Liver (tissue), 9 donors: ENCODE data around the gene GTPBP1. TPM values are rescaled to one million over a fixed set of nuclear protein-coding genes. Genes with fewer than 3 reads are reported as not detected.

Experiments used
- DNase-seq: peaks from one replicate; pipeline ENCODE4 v3.0.0-alpha.2; 2017; ENCODE audit warnings: low spot score
- H3K27ac ChIP-seq, 2 donors: one replicate each; pipeline ENCODE4 v1.7.0; 2013; ENCODE audit warnings: inconsistent platforms in 2 of 2, low read length in 2 of 2, control low read depth in 1 of 2, low read depth in 1 of 2, mild to moderate bottlenecking in 1 of 2
- H3K27me3 ChIP-seq, 4 donors: one replicate each; pipeline versions ENCODE4 v1.6.1 to v1.7.0; 2013; ENCODE audit warnings: low read length in 3 of 4, inconsistent platforms in 1 of 4, mild to moderate bottlenecking in 1 of 4, moderate library complexity in 1 of 4; ENCODE audit not compliant: control insufficient read depth in 4 of 4, insufficient read depth in 4 of 4
- H3K36me3 ChIP-seq, 4 donors: one replicate each; pipeline versions ENCODE4 v1.6.1 to v1.7.0; 2013; ENCODE audit warnings: low read length in 3 of 4, mild to moderate bottlenecking in 3 of 4, low read depth in 1 of 4, moderate library complexity in 1 of 4; ENCODE audit not compliant: control insufficient read depth in 4 of 4, insufficient read depth in 3 of 4
- H3K4me1 ChIP-seq, 4 donors: one replicate each; pipeline versions ENCODE4 v1.6.1 to v1.7.0; 2013; ENCODE audit warnings: low read length in 3 of 4, mild to moderate bottlenecking in 3 of 4, moderate library complexity in 1 of 4; ENCODE audit not compliant: control insufficient read depth in 4 of 4, insufficient read depth in 4 of 4
- H3K4me3 ChIP-seq, 3 donors: one replicate each; pipeline versions ENCODE4 v1.6.1 to v1.7.0; 2013; ENCODE audit warnings: low read length in 3 of 3, control low read depth in 1 of 3, low read depth in 1 of 3, mild to moderate bottlenecking in 1 of 3
- H3K9ac ChIP-seq, 2 donors: one replicate each; pipeline ENCODE4 v1.7.0; 2013; ENCODE audit warnings: low read length in 2 of 2, mild to moderate bottlenecking in 2 of 2, moderate library complexity in 2 of 2, control low read depth in 1 of 2, low read depth in 1 of 2
- H3K9me3 ChIP-seq, 4 donors: one replicate each; pipeline versions ENCODE4 v1.6.1 to v1.7.0; 2013; ENCODE audit warnings: low read length in 3 of 4; ENCODE audit not compliant: control insufficient read depth in 4 of 4
- ATF3 ChIP-seq: IDR thresholded peaks from 2 replicates; pipeline ENCODE4 v1.6.1; 2016; ENCODE audit warnings: antibody characterized with exemption
- CTCF ChIP-seq: fragments of 150-350 bp; IDR thresholded peaks from 2 replicates; pipeline ENCODE4 v1.5.1; 2017; ENCODE audit warnings: improper control_type of control experiment, low read depth, low read length; ENCODE audit not compliant: missing input control
- EGR1 ChIP-seq, 2 donors: IDR thresholded peaks; 2 replicates each; pipeline ENCODE4 v1.6.1; 2016 to 2018; ENCODE audit warnings: antibody characterized with exemption in 2 of 2, low read depth in 2 of 2
- FOXA1 ChIP-seq: IDR thresholded peaks from 2 replicates; pipeline ENCODE4 v1.6.1; 2016; ENCODE audit warnings: antibody characterized with exemption
- GABPA ChIP-seq, 2 donors: IDR thresholded peaks in 1 of 2; conservative IDR thresholded peaks in 1 of 2; 2 replicates each; pipeline ENCODE4 v1.6.1; 2016; ENCODE audit warnings: antibody characterized with exemption in 2 of 2, mild to moderate bottlenecking in 1 of 2, moderate library complexity in 1 of 2
- HNF4A ChIP-seq, 2 donors: conservative IDR thresholded peaks; 2 replicates each; pipeline ENCODE4 v1.6.1; 2016; ENCODE audit warnings: antibody characterized with exemption in 2 of 2, mild to moderate bottlenecking in 2 of 2
- HNF4G ChIP-seq: IDR thresholded peaks from 2 replicates; pipeline ENCODE4 v1.6.1; 2016; ENCODE audit warnings: antibody characterized with exemption
- MAX ChIP-seq: IDR thresholded peaks from 2 replicates; pipeline ENCODE4 v1.6.1; 2016; ENCODE audit warnings: antibody characterized with exemption
- RAD21 ChIP-seq, 2 donors: IDR thresholded peaks; 2 replicates each; pipeline ENCODE4 v1.6.1; 2016; ENCODE audit warnings: antibody characterized with exemption in 2 of 2, mild to moderate bottlenecking in 2 of 2
- RXRA ChIP-seq, 2 donors: IDR thresholded peaks; 2 replicates each; pipeline ENCODE4 v1.6.1; 2017 to 2018; ENCODE audit warnings: antibody characterized with exemption in 2 of 2, mild to moderate bottlenecking in 1 of 2
- SP1 ChIP-seq: IDR thresholded peaks from 2 replicates; pipeline ENCODE4 v1.6.1; 2018; ENCODE audit warnings: antibody characterized with exemption, mild to moderate bottlenecking
- TAF1 ChIP-seq: conservative IDR thresholded peaks from 2 replicates; pipeline ENCODE4 v1.6.1; 2016; ENCODE audit warnings: antibody characterized with exemption, mild to moderate bottlenecking
- YY1 ChIP-seq: IDR thresholded peaks from 2 replicates; pipeline ENCODE4 v1.6.1; 2016; ENCODE audit warnings: antibody characterized with exemption, mild to moderate bottlenecking
- ZBTB33 ChIP-seq: IDR thresholded peaks from 2 replicates; pipeline ENCODE4 v1.6.1; 2016; ENCODE audit warnings: antibody characterized with exemption
- WGBS: extraction: QIAGEN DNeasy Blood & Tissue Kit; methylation state at CpG from one replicate; pipeline ENCODE4 v1.1.7; 2013; 5-methylcytosine and 5-hydroxymethylcytosine counted together
- polyA plus RNA-seq, 2 donors: library from polyadenylated mRNA; stranded (reverse) in 1 of 2; unstranded in 1 of 2; fragments of 200-250 nt in 1 of 2; fragments of >200 nt in 1 of 2; fragmentation: Nextera tagmentation in 1 of 2; extraction: Ambion mirVana in 1 of 2; gene quantifications; one replicate each; pipeline versions ENCODE4 v1.2.1 to v1.2.3, GENCODE V29; 2013 to 2015
- total RNA-seq, 2 donors: library from RNA; depleted of rRNA; stranded (reverse); fragments of >200 nt; gene quantifications; one replicate each; pipeline ENCODE4 v1.2.3, GENCODE V29; 2014
- donor health status: healthy.
- donor health status: healthy.
- donor health status: healthy.
- donor health status: healthy.
- donor health status: healthy.

Gene GTPBP1
- total and polyA plus RNA-seq, 4 donors = 5.3 to 56.3 (median 16.1) TPM

GRCh38 chr22:38742176-38742942 is 36.6 kb downstream of the GTPBP1 start:
- TF ChIP-seq YY1 (no peak), CTCF (no peak), FOXA1 (no peak), SP1 (no peak)
- Histone ChIP-seq H3K9me3 (no peaks in the 10 kb centered on the region), H3K4me1 (peaks cover 5 to 12% (median 7%) of the 10 kb centered on the region in 4 donors), H3K36me3 (peaks cover 42 to 90% (median 68%) of the 10 kb centered on the region in 4 donors), H3K9ac (no peak overlapping the region), H3K4me3 (no peak overlapping the region), H3K27me3 (no peaks in the 10 kb centered on the region), H3K27ac (no peak overlapping the region)
- WGBS = 94% methylated on average over 25 of the region's 25 CpGs
- no peak for DNase-seq

GRCh38 chr22:38744981-38745380 is 39.2 kb downstream of the GTPBP1 start:
- no peaks in the 10 kb centered on the region for H3K9me3 ChIP-seq
- WGBS = 41% methylated on average over 6 of the region's 6 CpGs
- H3K36me3 ChIP-seq = peaks cover 22 to 83% (median 64%) of the 10 kb centered on the region in 4 donors
- H3K9ac ChIP-seq = no peak overlapping the region
- H3K4me3 ChIP-seq = no peak overlapping the region
- no peak overlapping the region for H3K27ac ChIP-seq
- peaks cover 5 to 19% (median 9%) of the 10 kb centered on the region in 4 donors for H3K4me1 ChIP-seq
- H3K27me3 ChIP-seq = no peaks in the 10 kb centered on the region
- no peak for DNase-seq
- no peak for TF ChIP-seq HNF4G
- TF ChIP-seq EGR1 (IDR thresholded peaks at IDR 0.05; ENCODE audit: low read depth in 2 of 2) = no peak
- TF ChIP-seq HNF4A (conservative IDR thresholded peaks at IDR 0.05) = peak; percentile 67 to 79
- peak; percentile 77 for TF ChIP-seq SP1
- TF ChIP-seq RXRA (IDR thresholded peaks at IDR 0.05) = peak; percentile 80 to 89
- TF ChIP-seq RAD21 (IDR thresholded peaks at IDR 0.05) = peak in 1 of 2 donors; percentile 30
- TF ChIP-seq ZBTB33 = no peak

GRCh38 chr22:38745676-38746460 is 40.1 kb downstream of the GTPBP1 start:
- H3K27me3 ChIP-seq = no peaks in the 10 kb centered on the region
- no peak overlapping the region for H3K4me3 ChIP-seq
- no peak overlapping the region for H3K9ac ChIP-seq
- DNase-seq = no peak
- 91% methylated on average over 14 of the region's 14 CpGs for WGBS
- H3K4me1 ChIP-seq = peaks cover 5 to 20% (median 9%) of the 10 kb centered on the region in 4 donors
- H3K27ac ChIP-seq = no peak overlapping the region
- no peaks in the 10 kb centered on the region for H3K9me3 ChIP-seq
- peaks cover 17 to 83% (median 63%) of the 10 kb centered on the region in 4 donors for H3K36me3 ChIP-seq
- no peak for TF ChIP-seq HNF4A (conservative IDR thresholded peaks at IDR 0.05)
- TF ChIP-seq ZBTB33 = no peak
- TF ChIP-seq RXRA (IDR thresholded peaks at IDR 0.05) = no peak
- TF ChIP-seq HNF4G = no peak
- no peak for TF ChIP-seq FOXA1
- TF ChIP-seq YY1 = no peak
- TF ChIP-seq ATF3 = no peak
- TF ChIP-seq TAF1 = no peak
- TF ChIP-seq SP1 = no peak
- TF ChIP-seq MAX = no peak
- no peak for TF ChIP-seq RAD21 (IDR thresholded peaks at IDR 0.05)
- TF ChIP-seq CTCF = no peak
- no peak for TF ChIP-seq EGR1 (IDR thresholded peaks at IDR 0.05; ENCODE audit: low read depth in 2 of 2)
- TF ChIP-seq GABPA (IDR thresholded peaks at IDR 0.05 in 1 of 2, conservative IDR thresholded peaks at IDR 0.05 in 1 of 2) = no peak
